GM12878 (cell line): Measurements from ENCODE around the gene EXPH5. TPM values are rescaled to one million over a fixed set of nuclear protein-coding genes. Genes with fewer than 3 reads are reported as not detected.

Experiments used
- ATAC-seq: fragments of 200-7000 bp; cut with Tn5 transposase; 3 replicates; pipeline ENCODE4 v1.9.1; 2020; ENCODE audit warnings: mild to moderate bottlenecking, moderate library complexity
- BruUV-seq: library from RNA; stranded (reverse); fragments of 400-500 nt; replicated peaks from 2 replicates; lab custom pipeline; 2021; lab: Mats Ljungman, UMichigan
- CTCF ChIA-PET: fragments of 300-600 bp; sonication (Branson Sonifier 250); formaldehyde crosslinking; extraction: SDS; loops from one replicate; lab custom pipeline; 2021; ENCODE audit warnings: inconsistent platforms; lab: Yijun Ruan, JAX
- POLR2A ChIA-PET: fragments of 350-600 bp; formaldehyde crosslinking; extraction: SDS; loops from one replicate; lab custom pipeline; 2021; ENCODE audit warnings: inconsistent platforms; lab: Charles Lee
- RAD21 ChIA-PET: fragments of 300-600 bp; sonication (Branson Sonifier 250); formaldehyde crosslinking; loops from one replicate; lab custom pipeline; 2023; ENCODE audit warnings: antibody characterized with exemption; ENCODE audit not compliant: unreplicated experiment; lab: Charles Lee
- SMC1A ChIA-PET: fragments of 300-600 bp; sonication (Branson Sonifier 250); formaldehyde crosslinking; loops from one replicate; lab custom pipeline; 2023; ENCODE audit not compliant: unreplicated experiment, uncharacterized antibody; lab: Charles Lee
- DNase-seq: peaks from one replicate; pipeline ENCODE4 v3.0.0-alpha.2; 2011; ENCODE audit warnings: low read depth, low spot score
- FAIRE-seq: peaks from 3 replicates; lab custom pipeline; 2011; peaks lifted over from hg19 to GRCh38; lab: Jason Lieb, UNC
- H2AFZ ChIP-seq: 2 replicates; pipeline ENCODE4 v1.6.0; 2011; ENCODE audit warnings: low read depth, low read length, control low read depth; ENCODE audit not compliant: control insufficient read depth
- H3K27ac ChIP-seq: 2 replicates; pipeline ENCODE4 v1.5.1; 2011; ENCODE audit warnings: control low read depth; ENCODE audit not compliant: control insufficient read depth, insufficient read depth
- H3K27me3 ChIP-seq, 2 experiments: replicated peaks in 1 of 2; 2 replicates each; pipeline versions ENCODE4 v1.6.0 to v1.6.1; 2011; ENCODE audit warnings: low read length in 1 of 2; ENCODE audit not compliant: control insufficient read depth in 2 of 2, insufficient read depth in 2 of 2
- H3K36me3 ChIP-seq, 2 experiments: 2 replicates each; pipeline ENCODE4 v1.5.1; 2011; ENCODE audit warnings: low read length in 1 of 2; ENCODE audit not compliant: control insufficient read depth in 2 of 2, insufficient read depth in 2 of 2
- H3K4me1 ChIP-seq: 2 replicates; pipeline ENCODE4 v1.6.1; 2011; ENCODE audit warnings: mild to moderate bottlenecking, low read length, moderate library complexity, mixed read lengths; ENCODE audit not compliant: control insufficient read depth, insufficient read depth
- H3K4me2 ChIP-seq: 2 replicates; pipeline ENCODE4 v1.6.0; 2011; ENCODE audit warnings: control low read depth; ENCODE audit not compliant: control insufficient read depth, insufficient read depth
- H3K4me3 ChIP-seq: fragments of 200-600 bp; sonication (generic); 2 replicates; pipeline ENCODE4 v1.5.1; 2016
- H3K79me2 ChIP-seq: 2 replicates; pipeline ENCODE4 v1.6.0; 2011; ENCODE audit warnings: low read length; ENCODE audit not compliant: control insufficient read depth, insufficient read depth
- H3K9ac ChIP-seq: 2 replicates; pipeline ENCODE4 v1.8.0; 2011; ENCODE audit warnings: low read length, control low read depth, mixed read lengths; ENCODE audit not compliant: control insufficient read depth, insufficient read depth
- H3K9me3 ChIP-seq: replicated peaks from 3 replicates; pipeline ENCODE4 v1.5.1; 2011; ENCODE audit warnings: mild to moderate bottlenecking, low read length; ENCODE audit not compliant: control insufficient read depth, insufficient read depth
- H4K20me1 ChIP-seq: 2 replicates; pipeline ENCODE4 v1.6.0; 2011; ENCODE audit not compliant: control insufficient read depth, insufficient read depth
- ASH2L ChIP-seq: fragments of 300-600, 200-600 bp; sonication (generic); IDR thresholded peaks from 2 replicates; pipeline ENCODE4 v1.6.1; 2017; ENCODE audit warnings: low read depth, mild to moderate bottlenecking, borderline replicate concordance
- PRDM15 ChIP-seq: fragments of 450-650 bp; formaldehyde crosslinking; IDR thresholded peaks from 2 replicates; pipeline ENCODE4 v1.4.0; 2020; ENCODE audit warnings: mild to moderate bottlenecking, moderate library complexity
- REST ChIP-seq: IDR thresholded peaks from 2 replicates; pipeline ENCODE4 v1.6.1; 2012; ENCODE audit warnings: mild to moderate bottlenecking, low read depth, low read length
- ZBED1 ChIP-seq: IDR thresholded peaks from 2 replicates; pipeline ENCODE4 v1.6.1; 2016; ENCODE audit warnings: borderline replicate concordance
- WGBS: methylation state at CpG from one replicate; pipeline ENCODE4 v1.1.6; 2016; ENCODE audit warnings: low lambda C conversion rate; ENCODE audit not compliant: insufficient replicate concordance, insufficient coverage; ENCODE audit errors: missing lambda C conversion rate; 5-methylcytosine and 5-hydroxymethylcytosine counted together
- in situ Hi-C: fragments of 300-500 bp; cut with MboI; formaldehyde crosslinking; loops from 9 replicates; pipeline ENCODE4 v1.14.3; 2018; ENCODE audit warnings: mixed read lengths
- intact Hi-C: fragments of 100-400 bp; cut with micrococcal nuclease; formaldehyde crosslinking; loops from one replicate; pipeline ENCODE4 v1.14.2; 2022; ENCODE audit not compliant: unreplicated experiment
- polyA plus RNA-seq, 11 experiments: library from polyadenylated mRNA; depleted of rRNA in 4 of 11; unstranded in 6 of 11; stranded (reverse) in 5 of 11; fragments of >200 nt; fragmentation: Nextera tagmentation in 4 of 11; fragmentation: Illumina TruSeq in 1 of 11; extraction: Ambion mirVana in 4 of 11; extraction: Trizol in 1 of 11; gene quantifications; 1 replicate in 1 of 11; 2 replicates in 10 of 11; pipeline versions ENCODE4 v1.2.1 to v1.2.3, GENCODE V29; 2011 to 2016; ENCODE audit warnings: inconsistent platforms in 2 of 11, missing spikeins in 2 of 11, low read depth in 1 of 11
- total RNA-seq, 4 experiments: library from RNA; depleted of rRNA in 3 of 4; stranded (reverse); fragments of >200 nt in 3 of 4; fragmentation: Illumina TruSeq in 1 of 4; extraction: Trizol in 1 of 4; gene quantifications; 2 replicates each; pipeline versions ENCODE4 v1.2.1 to v1.2.3, GENCODE V29; 2013 to 2021

Gene EXPH5
- total and polyA plus RNA-seq, 10 of the 15 experiments (the other 5 are each of a cell fraction or from before 2014, with no cell fraction given), result 0.69 to 11.1 (median 4.3) TPM

GRCh38 chr11:108609682-108610081 lies 16.1 kb upstream of the EXPH5 start:
- ChIA-PET SMC1A (interaction anchor here (0.8 to 1.4 kb wide), 3 partner anchors 21 to 89 kb away, joined by 4 read pairs; no protein-coding TSS in a partner anchor), CTCF (interaction anchor here (0.6 to 1.5 kb wide), 2 partner anchors 11 to 71 kb away, joined by 3 to 4 read pairs; no protein-coding TSS in a partner anchor), RAD21 (interaction anchor here (0.6 kb wide), 1 partner anchor 18 kb away, joined by 3 read pairs; no protein-coding TSS in a partner anchor)
- H4K20me1 ChIP-seq, result no peaks in the 10 kb centered on the region
- DNase-seq (no peak), ATAC-seq (no peak), FAIRE-seq (no peak)
- no peak overlapping the region for H3K9ac ChIP-seq
- no TSS peak for BruUV-seq
- no peaks in the 10 kb centered on the region for H3K27me3 ChIP-seq
- H3K36me3 ChIP-seq, result no peaks in the 10 kb centered on the region
- H3K4me2 ChIP-seq, result no peak overlapping the region
- no peak overlapping the region for H3K27ac ChIP-seq
- 73% methylated on average over 5 of the region's 5 CpGs for WGBS
- H3K4me3 ChIP-seq, result no peak overlapping the region
- no peaks in the 10 kb centered on the region for H3K79me2 ChIP-seq
- intact Hi-C loops, result no loop called here
- TF ChIP-seq ZBED1, result no peak
- no peak for TF ChIP-seq ASH2L
- TF ChIP-seq PRDM15 (CRISPR knock-in tag), result no peak
- TF ChIP-seq REST, result no peak
- TF ChIP-seq, all 136 proteins: peak for 0
- Histone ChIP-seq H3K4me1 (no peaks in the 10 kb centered on the region), H2AFZ (no peak overlapping the region), H3K9me3 (no peaks in the 10 kb centered on the region)
- in situ Hi-C loops, result no loop called here
- POLR2A ChIA-PET, result interaction anchor here (2.6 kb wide), 1 partner anchor 10 kb away, joined by 10 read pairs; no protein-coding TSS in a partner anchor
